HL-60 (cell line): Measurements from ENCODE around the gene CHCHD10.

Source experiments
- DNase-seq, 2 experiments: peaks; one replicate each; pipeline ENCODE4 v3.0.0-alpha.2; 2010 to 2020; ENCODE audit warnings: low read depth in 1 of 2, low spot score in 1 of 2
- H3K27ac ChIP-seq: fragments of 250-450 bp; sonication (Bioruptor Pico); replicated peaks from 2 replicates; pipeline ENCODE4 v1.5.1; 2020; ENCODE audit warnings: mild to moderate bottlenecking, moderate library complexity
- H3K27me3 ChIP-seq: fragments of 250-450 bp; sonication (Bioruptor Pico); 2 replicates; pipeline ENCODE4 v1.5.1; 2021; ENCODE audit warnings: mild to moderate bottlenecking, moderate library complexity; ENCODE audit not compliant: insufficient read depth, poor library complexity, severe bottlenecking
- H3K4me3 ChIP-seq: replicated peaks from 2 replicates; pipeline ENCODE4 v1.5.1; 2011; ENCODE audit warnings: mild to moderate bottlenecking, control low read depth, low read length; ENCODE audit not compliant: insufficient read depth
- GABPA ChIP-seq: IDR thresholded peaks from 2 replicates; pipeline ENCODE4 v1.6.1; 2012; ENCODE audit warnings: low read depth
- POLR2AphosphoS5 ChIP-seq: IDR thresholded peaks from 2 replicates; pipeline ENCODE4 v1.6.1; 2012; ENCODE audit warnings: low read depth
- SPI1 ChIP-seq: IDR thresholded peaks from 2 replicates; pipeline ENCODE4 v1.6.1; 2012; ENCODE audit warnings: low read depth, mild to moderate bottlenecking, borderline replicate concordance
- TF ChIP-seq, protein P1 (sequence below): IDR thresholded peaks from one replicate; pipeline ENCODE4 v1.5.1; 2011; ENCODE audit warnings: low read length, control low read depth, inconsistent platforms; ENCODE audit not compliant: insufficient read depth
- TF ChIP-seq, protein P2 (sequence below): IDR thresholded peaks from 2 replicates; pipeline ENCODE4 v1.6.1; 2012; ENCODE audit warnings: low read depth; ENCODE audit not compliant: insufficient replicate concordance

CHCHD10 gene

DNA sequence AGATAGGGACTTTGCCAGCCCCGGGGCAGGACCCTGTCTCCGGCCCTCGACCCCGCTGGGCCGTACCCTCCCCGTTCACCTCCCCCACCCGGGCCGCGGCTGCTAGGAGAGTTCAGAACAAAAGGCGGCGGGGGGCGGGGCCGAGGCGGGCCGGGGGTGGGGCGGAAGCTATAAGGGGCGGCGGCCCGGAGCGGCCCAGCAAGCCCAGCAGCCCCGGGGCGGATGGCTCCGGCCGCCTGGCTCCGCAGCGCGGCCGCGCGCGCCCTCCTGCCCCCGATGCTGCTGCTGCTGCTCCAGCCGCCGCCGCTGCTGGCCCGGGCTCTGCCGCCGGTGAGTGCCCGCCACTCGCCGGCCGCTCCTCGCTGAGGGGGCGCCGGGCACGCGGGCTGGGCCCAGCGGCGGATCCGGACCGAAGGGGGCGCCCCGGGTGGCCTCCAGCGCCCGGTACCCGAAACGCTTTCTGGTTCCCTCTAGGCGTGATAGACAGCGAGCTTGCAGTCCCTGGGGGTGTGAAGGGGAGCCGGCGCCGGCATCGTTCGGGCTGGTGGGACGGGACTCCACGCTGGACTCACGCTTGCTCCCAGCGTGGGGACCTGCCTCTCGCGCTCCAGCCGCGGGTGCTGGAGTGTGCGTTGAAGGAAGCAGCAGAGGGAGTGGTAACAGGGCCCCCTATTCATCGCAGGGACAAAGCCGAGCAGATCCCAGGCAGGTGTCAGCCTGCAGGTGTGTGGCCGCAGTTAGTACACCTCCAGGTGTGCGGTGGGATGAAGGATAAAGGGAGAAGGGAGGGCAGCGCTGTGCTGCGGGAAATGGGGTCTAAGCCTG is 5.1 kb upstream of the CHCHD10 start, which contains the start of gene MMP11:
TSS of gene MMP11 (plus strand) at position 201 of the 825 bp plus-strand sequence. CDS start at position 223, 22 bp downstream.
- Histone ChIP-seq H3K27ac (no peak within 1 kb of the TSS), H3K4me3 (peak within 1 kb of the TSS; percentile 23), H3K27me3 (peaks cover 17% of the 10 kb centered on the region)
- TF ChIP-seq GABPA (no peak), POLR2AphosphoS5 (no peak), SPI1 (no peak)
- TF ChIP-seq, protein P1, sequence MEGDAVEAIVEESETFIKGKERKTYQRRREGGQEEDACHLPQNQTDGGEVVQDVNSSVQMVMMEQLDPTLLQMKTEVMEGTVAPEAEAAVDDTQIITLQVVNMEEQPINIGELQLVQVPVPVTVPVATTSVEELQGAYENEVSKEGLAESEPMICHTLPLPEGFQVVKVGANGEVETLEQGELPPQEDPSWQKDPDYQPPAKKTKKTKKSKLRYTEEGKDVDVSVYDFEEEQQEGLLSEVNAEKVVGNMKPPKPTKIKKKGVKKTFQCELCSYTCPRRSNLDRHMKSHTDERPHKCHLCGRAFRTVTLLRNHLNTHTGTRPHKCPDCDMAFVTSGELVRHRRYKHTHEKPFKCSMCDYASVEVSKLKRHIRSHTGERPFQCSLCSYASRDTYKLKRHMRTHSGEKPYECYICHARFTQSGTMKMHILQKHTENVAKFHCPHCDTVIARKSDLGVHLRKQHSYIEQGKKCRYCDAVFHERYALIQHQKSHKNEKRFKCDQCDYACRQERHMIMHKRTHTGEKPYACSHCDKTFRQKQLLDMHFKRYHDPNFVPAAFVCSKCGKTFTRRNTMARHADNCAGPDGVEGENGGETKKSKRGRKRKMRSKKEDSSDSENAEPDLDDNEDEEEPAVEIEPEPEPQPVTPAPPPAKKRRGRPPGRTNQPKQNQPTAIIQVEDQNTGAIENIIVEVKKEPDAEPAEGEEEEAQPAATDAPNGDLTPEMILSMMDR = no peak
- TF ChIP-seq, protein P2, sequence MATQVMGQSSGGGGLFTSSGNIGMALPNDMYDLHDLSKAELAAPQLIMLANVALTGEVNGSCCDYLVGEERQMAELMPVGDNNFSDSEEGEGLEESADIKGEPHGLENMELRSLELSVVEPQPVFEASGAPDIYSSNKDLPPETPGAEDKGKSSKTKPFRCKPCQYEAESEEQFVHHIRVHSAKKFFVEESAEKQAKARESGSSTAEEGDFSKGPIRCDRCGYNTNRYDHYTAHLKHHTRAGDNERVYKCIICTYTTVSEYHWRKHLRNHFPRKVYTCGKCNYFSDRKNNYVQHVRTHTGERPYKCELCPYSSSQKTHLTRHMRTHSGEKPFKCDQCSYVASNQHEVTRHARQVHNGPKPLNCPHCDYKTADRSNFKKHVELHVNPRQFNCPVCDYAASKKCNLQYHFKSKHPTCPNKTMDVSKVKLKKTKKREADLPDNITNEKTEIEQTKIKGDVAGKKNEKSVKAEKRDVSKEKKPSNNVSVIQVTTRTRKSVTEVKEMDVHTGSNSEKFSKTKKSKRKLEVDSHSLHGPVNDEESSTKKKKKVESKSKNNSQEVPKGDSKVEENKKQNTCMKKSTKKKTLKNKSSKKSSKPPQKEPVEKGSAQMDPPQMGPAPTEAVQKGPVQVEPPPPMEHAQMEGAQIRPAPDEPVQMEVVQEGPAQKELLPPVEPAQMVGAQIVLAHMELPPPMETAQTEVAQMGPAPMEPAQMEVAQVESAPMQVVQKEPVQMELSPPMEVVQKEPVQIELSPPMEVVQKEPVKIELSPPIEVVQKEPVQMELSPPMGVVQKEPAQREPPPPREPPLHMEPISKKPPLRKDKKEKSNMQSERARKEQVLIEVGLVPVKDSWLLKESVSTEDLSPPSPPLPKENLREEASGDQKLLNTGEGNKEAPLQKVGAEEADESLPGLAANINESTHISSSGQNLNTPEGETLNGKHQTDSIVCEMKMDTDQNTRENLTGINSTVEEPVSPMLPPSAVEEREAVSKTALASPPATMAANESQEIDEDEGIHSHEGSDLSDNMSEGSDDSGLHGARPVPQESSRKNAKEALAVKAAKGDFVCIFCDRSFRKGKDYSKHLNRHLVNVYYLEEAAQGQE = no peak
- DNase-seq = no peak

DNA sequence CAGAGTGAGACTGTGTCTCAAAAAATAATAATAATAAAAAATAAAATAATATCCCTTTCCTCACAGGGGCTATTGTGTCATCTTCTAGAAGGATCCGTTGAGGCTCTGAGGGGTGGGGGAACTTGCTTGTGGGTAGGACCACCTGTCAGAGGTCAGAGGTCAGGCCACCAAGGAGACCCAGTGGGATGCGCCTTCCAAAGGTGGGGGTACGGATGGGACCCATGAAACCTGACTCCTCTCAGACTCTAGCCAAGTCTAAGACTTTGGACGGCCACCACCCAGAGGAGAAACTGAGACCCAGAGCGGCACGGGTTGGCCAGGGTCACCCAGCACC is 4.5 kb upstream of the CHCHD10 start:
- peak overlapping the region; percentile 23 for H3K4me3 ChIP-seq

DNA sequence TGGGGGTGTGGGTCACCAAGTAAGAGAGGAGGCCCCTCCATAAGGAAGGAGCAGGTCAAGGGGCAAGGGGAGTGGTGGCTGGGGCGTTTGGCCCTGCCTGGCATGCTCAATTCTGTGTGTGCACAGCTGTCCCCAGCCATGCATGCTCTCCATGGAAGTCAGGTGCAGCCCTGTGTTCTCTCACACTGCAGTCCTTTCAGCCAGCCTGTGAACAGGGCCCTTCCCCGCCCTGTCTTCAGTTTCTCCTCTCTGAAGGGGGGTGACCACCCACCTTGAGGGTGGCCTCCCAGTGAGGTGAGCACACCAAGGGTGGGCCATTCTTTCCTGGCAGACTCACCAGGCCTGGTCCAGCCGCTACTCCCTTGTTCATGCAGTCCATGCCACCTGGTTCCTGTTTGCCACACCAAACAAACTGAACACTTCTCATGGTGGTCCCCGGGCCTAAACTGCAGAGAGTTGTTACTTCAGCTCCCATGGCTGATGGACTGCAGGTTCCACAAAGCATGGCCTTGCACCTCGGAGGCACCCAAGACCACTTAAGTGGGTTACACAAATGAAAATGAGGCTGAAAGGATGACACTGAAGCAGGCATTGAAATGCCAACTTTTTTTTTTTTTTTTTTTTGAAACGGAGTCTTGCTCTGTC is 1.7 kb upstream of the CHCHD10 start:
- Histone ChIP-seq H3K27ac (no peak overlapping the region), H3K4me3 (no peak overlapping the region), H3K27me3 (peaks cover 17% of the 10 kb centered on the region)
- DNase-seq = no peak
- TF ChIP-seq, protein P1 = no peak
- TF ChIP-seq POLR2AphosphoS5 = no peak

More for the DNA sequence above, 4.5 kb upstream of the CHCHD10 start:
- no peak overlapping the region for H3K27ac ChIP-seq
- no peak for DNase-seq
- peaks cover 17% of the 10 kb centered on the region for H3K27me3 ChIP-seq
- TF ChIP-seq, protein P2 = no peak
- TF ChIP-seq POLR2AphosphoS5 (no peak), GABPA (no peak), SPI1 (no peak)
- TF ChIP-seq, protein P1 = no peak
